LNCAP (cell line): Measurements from ENCODE around the gene PTPRA.

Experiments
- CTCF ChIP-seq: fragments of 450-650 bp; IDR thresholded peaks from 2 replicates; pipeline ENCODE4 v1.5.1; 2017; ENCODE audit warnings: mild to moderate bottlenecking

PTPRA gene

GRCh38 chr20:3072530-3073250 is 199.4 kb downstream of the PTPRA start:
- TF ChIP-seq CTCF = no peak

- no peak for TF ChIP-seq CTCF
Measured at GRCh38 chr20:3074812-3075211, 201.5 kb downstream of the PTPRA start.

- no peak for TF ChIP-seq CTCF
Measured at GRCh38 chr20:3077618-3078134, 204.4 kb downstream of the PTPRA start.

- TF ChIP-seq CTCF = no peak
Measured at GRCh38 chr20:3080939-3081388, 207.7 kb downstream of the PTPRA start.

GRCh38 chr20:3081641-3082040 is 208.4 kb downstream of the PTPRA start:
- no peak for TF ChIP-seq CTCF

GRCh38 chr20:3082306-3082951 is 209.1 kb downstream of the PTPRA start:
- no peak for TF ChIP-seq CTCF

GRCh38 chr20:3082955-3083952 is 210.0 kb downstream of the PTPRA start:
- no peak for TF ChIP-seq CTCF
